ENCODE results near the gene ASB10.

Gene ASB10

DNA sequence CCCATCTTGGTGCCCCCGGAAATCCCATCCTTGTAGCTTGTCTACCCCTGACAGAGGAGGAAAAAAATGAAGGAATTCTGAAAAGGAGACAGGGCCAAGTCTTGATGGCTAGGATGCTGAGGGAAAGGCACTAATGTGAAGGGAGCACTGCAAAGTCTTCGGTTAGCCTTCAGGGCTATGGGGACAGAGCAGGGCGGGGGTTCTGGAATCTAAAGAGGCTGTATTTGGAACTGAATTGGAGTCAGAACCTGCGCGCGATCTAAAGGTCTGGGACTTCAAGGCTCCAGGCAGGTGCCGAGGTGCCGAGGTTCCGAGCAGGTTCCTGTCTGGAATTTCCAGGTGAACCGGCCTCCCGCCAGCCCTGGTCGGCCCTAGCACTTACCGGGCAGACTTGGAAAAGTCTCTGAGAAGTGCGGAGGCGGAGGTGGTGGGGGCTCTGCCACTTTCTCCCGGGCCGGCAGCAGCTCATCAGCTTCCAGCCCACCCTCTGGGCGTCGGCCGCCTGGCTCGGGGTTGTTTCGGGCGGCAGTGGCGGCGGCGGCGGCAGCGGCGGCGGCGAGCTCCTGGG lies 20.3 kb downstream of the ASB10 start:
- DNase-seq (ENCODE audit: low read depth in 2 of 2) = no peak

DNA sequence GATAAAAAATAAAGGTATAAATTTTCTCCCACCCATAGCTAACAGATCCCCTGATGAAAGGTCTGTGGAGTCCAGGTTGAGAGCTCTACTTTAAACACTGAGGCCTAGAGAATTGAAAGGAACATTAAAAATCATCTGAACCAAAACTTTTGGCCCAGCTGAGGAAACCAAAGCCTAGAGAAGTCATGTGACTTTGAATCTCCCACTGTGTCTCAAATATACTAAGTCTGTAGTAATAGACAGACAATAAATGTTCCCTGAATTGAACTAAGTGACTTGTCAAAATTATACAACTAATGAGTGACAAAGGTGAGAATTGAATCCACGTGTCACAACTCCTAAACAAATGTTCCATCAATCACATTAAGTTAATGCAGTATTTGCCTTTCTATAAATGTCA lies 25.3 kb downstream of the ASB10 start:
- DNase-seq (ENCODE audit: low read depth in 2 of 2) = no peak

- no peak for DNase-seq (ENCODE audit: low read depth in 2 of 2)
Observed at GRCh38 chr7:151157645-151158329, 29.3 kb downstream of the ASB10 start.

- no peak for DNase-seq (ENCODE audit: low read depth in 2 of 2)
Observed at GRCh38 chr7:151152643-151153513, 34.2 kb downstream of the ASB10 start.

- DNase-seq (ENCODE audit: low read depth in 2 of 2) = no peak
Observed at GRCh38 chr7:151150388-151150787, 36.7 kb downstream of the ASB10 start.

DNA sequence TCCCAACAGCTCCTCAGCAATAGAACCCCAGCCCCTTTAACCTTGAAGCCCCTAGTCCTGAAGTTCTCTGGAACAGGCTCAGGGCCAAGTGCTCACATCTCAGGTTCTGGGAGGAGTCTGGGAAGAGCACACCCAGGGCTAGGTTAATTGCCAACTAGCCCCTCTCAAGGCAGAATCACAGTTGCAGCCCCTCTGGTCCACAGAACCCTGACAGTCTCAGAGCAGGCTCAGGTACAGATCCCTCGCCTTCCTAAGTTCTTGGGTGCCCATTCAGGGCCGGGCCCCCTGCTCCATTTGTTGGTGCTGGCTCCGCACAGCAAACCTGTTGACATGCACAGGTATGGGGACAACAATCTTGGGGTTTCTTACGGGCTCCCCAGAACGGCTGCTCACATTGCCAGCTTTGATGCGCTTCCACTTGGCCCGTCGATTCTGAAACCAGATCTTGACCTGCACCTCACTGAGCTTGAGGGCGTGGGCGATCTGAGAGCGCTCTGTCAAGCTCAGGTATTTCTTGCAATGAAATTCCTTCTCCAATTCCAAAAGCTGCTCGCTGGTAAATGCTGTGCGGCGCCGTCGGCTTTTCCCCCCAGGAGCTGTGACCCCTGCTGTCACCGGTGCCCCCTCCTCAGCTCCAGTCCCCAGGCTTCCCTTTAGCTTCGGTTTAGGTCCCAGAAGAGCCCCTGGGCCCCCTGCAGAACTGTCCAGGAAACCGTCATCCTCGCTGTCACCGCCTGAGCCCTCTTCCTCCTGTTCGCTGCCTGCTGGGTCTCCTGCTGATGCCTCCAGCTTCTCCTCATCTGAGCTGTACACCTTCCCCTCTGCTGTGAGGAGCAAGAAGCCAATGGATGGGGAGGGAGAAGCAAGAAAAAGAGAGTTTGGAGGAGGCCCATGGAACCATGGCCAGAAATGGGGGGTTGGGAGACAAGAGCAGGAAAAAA lies 38.5 kb downstream of the ASB10 start:
- no peak for DNase-seq (ENCODE audit: low read depth in 2 of 2)

DNA sequence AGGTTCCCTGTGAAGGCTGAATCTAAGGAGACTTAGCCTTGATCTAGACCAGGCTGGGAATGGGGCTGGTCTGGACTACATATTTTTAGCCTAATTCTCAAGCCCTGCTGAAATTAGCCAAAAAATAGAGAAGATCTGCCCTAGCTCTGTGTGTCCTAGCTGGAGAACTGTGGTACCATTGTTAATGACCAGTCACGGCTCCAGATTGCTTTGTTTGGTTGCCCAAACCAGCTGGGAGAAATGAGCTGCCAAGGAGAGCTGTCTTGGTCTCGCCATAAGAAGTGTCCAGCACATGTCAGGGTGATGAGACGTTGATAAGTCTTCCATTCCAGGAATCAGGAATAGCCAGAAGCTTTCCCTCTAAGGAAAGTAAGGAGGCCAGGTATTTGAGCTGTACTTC lies 40.3 kb downstream of the ASB10 start:
- DNase-seq (ENCODE audit: low read depth in 2 of 2) = no peak

GRCh38 chr7:151144387-151144786 lies 42.7 kb downstream of the ASB10 start:
- DNase-seq (ENCODE audit: low read depth in 2 of 2) = no peak

GRCh38 chr7:151143261-151144015 lies 43.6 kb downstream of the ASB10 start:
- DNase-seq (ENCODE audit: low read depth in 2 of 2) = no peak

- DNase-seq (ENCODE audit: low read depth in 2 of 2) = no peak
Observed at GRCh38 chr7:151142686-151143040, 44.4 kb downstream of the ASB10 start.

- no peak for DNase-seq (ENCODE audit: low read depth in 2 of 2)
Observed at GRCh38 chr7:151141855-151142685, 45.0 kb downstream of the ASB10 start.

DNA sequence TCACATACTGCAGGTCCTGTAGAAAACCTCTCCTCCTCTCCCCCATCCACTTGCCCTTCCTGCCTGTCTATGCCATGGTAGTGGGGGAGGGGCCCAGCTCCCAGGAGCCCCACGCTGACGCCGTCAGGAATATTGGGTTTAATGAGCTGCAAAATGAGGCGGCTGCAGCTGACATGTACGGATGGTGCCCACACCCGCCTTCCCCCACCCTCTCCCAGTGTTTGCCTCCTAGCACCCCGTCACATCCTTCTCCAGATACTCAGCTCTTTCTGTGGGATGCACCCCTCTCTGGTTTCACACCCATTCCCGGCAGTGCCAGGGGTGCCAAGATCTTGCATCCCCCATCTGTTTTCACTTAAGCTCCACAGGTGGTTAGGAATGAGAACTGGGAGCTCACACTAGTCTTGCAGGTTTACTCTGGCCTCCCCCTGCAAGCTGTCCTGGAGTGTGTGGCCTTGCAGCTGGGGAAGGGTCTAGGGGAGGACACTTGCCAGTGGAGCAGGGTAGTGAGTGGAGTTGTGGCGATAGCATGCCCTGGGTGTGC lies 45.7 kb downstream of the ASB10 start:
- no peak for DNase-seq (ENCODE audit: low read depth in 2 of 2)

- DNase-seq (ENCODE audit: low read depth in 2 of 2) = no peak
Observed at GRCh38 chr7:151140826-151141225, 46.2 kb downstream of the ASB10 start.

GRCh38 chr7:151139791-151140190 lies 47.3 kb downstream of the ASB10 start:
- no peak for DNase-seq (ENCODE audit: low read depth in 2 of 2)

- no peak for DNase-seq (ENCODE audit: low read depth in 2 of 2)
Observed at GRCh38 chr7:151139071-151139790, 47.8 kb downstream of the ASB10 start.

DNA sequence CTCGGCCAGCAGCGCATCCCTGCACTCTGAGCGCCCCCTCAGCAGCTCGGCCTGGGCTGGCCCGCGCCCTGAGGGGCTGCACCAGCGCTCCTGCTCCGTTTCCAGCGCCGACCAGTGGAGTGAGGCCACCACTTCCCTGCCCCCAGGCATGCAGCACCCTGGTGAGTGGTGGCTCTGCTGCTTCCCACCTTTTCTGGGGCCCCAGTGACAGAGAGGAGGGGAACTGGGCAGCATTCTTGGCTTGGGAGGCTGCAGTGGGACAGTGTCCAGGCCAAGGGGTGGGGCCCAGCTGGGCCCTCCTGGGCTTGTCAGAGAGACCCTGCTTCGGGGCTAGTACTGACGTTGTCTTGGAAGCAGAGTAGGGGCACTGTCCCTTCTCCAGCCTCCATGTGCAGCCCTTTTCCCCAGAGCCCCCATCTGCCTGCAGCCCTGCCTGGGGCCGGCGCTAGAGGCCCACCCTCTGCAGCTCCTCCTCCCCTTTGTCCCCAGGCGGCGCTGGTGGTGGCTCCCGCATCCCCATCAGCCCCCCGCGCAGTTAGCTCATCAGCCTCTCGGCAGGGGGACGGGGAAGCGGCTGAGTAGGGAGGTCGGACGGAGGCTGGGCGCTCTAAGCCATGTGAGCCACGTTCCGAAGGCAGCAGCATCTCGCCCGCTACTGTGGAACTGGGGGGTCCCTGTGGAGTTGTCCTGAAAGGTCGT lies 48.7 kb downstream of the ASB10 start:
- DNase-seq (ENCODE audit: low read depth in 2 of 2) = no peak

DNA sequence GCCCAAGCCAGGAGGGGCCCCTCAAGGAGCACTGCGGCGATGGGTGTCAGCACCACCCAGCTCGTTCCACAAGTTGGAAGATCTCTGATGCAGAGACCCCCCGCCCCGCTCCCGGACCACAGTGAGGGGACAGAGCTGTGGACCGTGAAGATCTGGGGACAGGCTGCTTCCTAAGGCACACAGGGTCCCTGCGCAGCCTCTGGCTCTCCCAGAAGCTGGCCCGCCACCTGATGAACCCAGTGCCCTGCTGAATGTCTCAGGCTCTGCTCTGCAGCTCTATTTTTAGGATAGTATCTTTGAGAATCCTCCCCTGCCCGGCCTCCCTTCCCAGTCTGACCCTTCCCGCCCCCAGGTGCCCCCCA lies 49.3 kb downstream of the ASB10 start:
- DNase-seq (ENCODE audit: low read depth in 2 of 2) = no peak

- no peak for DNase-seq (ENCODE audit: low read depth in 2 of 2)
Observed at GRCh38 chr7:151137076-151137675, 49.9 kb downstream of the ASB10 start.
